Activated B cell treated with CpG ODN at 0.5 μM for 24 hours (primary cell): ENCODE data around the gene ZC3H15. TPM values are rescaled to one million over a fixed set of nuclear protein-coding genes. Genes with fewer than 3 reads are reported as not detected.
"Not testable (repeated sequence)": the region's sequence is repeated elsewhere in the genome, so short reads cannot be mapped to it uniquely, and the experiment has no call there.

Experiments used
- ATAC-seq: fragments of 200-7000 bp; cut with Tn5 transposase; one replicate; pipeline ENCODE4 v1.10.0; 2021; ENCODE audit warnings: low read depth, mild to moderate bottlenecking, moderate library complexity
- CTCF ChIA-PET: fragments of 350-600 bp; sonication (Branson Sonifier 250); formaldehyde crosslinking; loops from one replicate; lab custom pipeline; 2021; ENCODE audit warnings: antibody characterized with exemption; lab: Charles Lee
- POLR2A ChIA-PET: fragments of 350-600 bp; sonication (Branson Sonifier 250); formaldehyde crosslinking; loops from one replicate; lab custom pipeline; 2021; ENCODE audit warnings: antibody characterized with exemption; lab: Charles Lee
- DNase-seq: peaks from one replicate; pipeline ENCODE4 v3.0.0; 2022
- H3K27ac Mint-ChIP-seq: one replicate; pipeline ENCODE4 v1.8.0; 2020; ENCODE audit warnings: mixed read lengths
- H3K27me3 Mint-ChIP-seq: one replicate; pipeline ENCODE4 v1.8.0; 2021; ENCODE audit warnings: mixed read lengths
- H3K36me3 Mint-ChIP-seq: one replicate; pipeline ENCODE4 v1.8.0; 2021; ENCODE audit warnings: low read depth, mixed read lengths
- H3K4me1 Mint-ChIP-seq: one replicate; pipeline ENCODE4 v1.8.0; 2021; ENCODE audit warnings: mixed read lengths
- H3K4me3 Mint-ChIP-seq: one replicate; pipeline ENCODE4 v1.8.0; 2020; ENCODE audit warnings: mild to moderate bottlenecking, mixed read lengths
- H3K9me3 Mint-ChIP-seq: one replicate; pipeline ENCODE4 v1.8.0; 2020; ENCODE audit warnings: mixed read lengths
- CTCF ChIP-seq: fragments of 200-600 bp; IDR thresholded peaks from one replicate; pipeline ENCODE4 v1.8.0; 2022; ENCODE audit warnings: antibody characterized with exemption, mild to moderate bottlenecking
- intact Hi-C: fragments of 100-400 bp; cut with micrococcal nuclease; formaldehyde crosslinking; loops from one replicate; pipeline ENCODE4 v1.15.1; 2024
- total RNA-seq: library from RNA; stranded (reverse); gene quantifications from 2 replicates; pipeline ENCODE4 v1.2.3, GENCODE V29; 2022

The ZC3H15 gene
- total RNA-seq, 1 donor from 2014 or later = 66.4 TPM

DNA sequence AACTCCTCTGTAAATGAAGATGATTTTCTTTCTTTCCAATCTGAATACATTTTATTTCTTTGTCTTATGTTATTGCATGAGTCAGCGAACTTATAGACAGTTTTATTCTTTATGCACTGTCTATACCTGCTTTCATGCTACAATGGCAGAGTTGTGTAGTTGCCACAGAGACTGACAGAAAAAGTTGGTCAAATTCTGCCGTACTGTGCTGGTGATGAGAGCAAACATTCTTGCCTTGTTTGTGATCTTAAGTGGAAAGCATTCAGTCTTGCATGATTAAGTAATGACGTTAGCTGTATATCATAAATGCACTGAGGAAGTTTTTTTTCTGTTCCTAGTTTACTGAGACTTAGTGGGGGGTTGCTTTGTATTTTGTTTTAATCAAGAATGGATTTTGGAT is 32.9 kb downstream of the ZC3H15 start:
- Mint-ChIP-seq H3K27me3 (no peaks in the 10 kb centered on the region), H3K4me1 (no peaks in the 10 kb centered on the region), H3K4me3 (no peak overlapping the region), H3K36me3 (peaks cover 38% of the 10 kb centered on the region), H3K27ac (no peak overlapping the region), H3K9me3 (no peaks in the 10 kb centered on the region)
- ATAC-seq (no peak), DNase-seq (no peak)
- TF ChIP-seq CTCF = no peak
- intact Hi-C loops = no loop called here
- CTCF ChIA-PET = no interaction called here
- POLR2A ChIA-PET = no interaction called here

- ATAC-seq, CTCF ChIA-PET, DNase-seq, H3K27me3 Mint-ChIP-seq, H3K4me3 Mint-ChIP-seq, intact Hi-C loops, H3K27ac Mint-ChIP-seq, H3K9me3 Mint-ChIP-seq, POLR2A ChIA-PET, H3K4me1 Mint-ChIP-seq: not testable (repeated sequence)
- H3K36me3 Mint-ChIP-seq = peaks cover 30% of the 10 kb centered on the region
Measured at GRCh38 chr2:186521570-186522153, 35.6 kb downstream of the ZC3H15 start.

DNA sequence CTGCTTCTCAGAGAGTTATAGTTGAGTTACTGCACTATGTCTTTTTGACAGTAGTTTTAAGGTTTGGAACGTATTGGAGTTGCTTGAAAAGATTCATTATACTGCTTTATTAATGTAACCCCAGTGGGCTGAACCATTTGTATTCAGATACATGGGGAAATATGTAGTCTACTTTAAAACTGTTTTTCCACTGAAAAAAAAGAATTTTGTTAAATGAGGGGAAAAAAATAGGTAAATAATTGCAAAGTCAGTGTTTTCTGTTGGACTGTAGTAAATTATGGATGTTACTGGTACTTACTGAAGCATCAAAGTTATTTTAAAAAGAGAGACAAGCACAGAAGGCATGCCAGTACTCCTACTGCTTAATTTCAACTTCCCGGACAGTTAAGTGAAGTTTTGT is 36.4 kb downstream of the ZC3H15 start:
- no peak for ATAC-seq
- no peaks in the 10 kb centered on the region for H3K4me1 Mint-ChIP-seq
- intact Hi-C loops = no loop called here
- H3K27me3 Mint-ChIP-seq = no peaks in the 10 kb centered on the region
- ChIA-PET POLR2A (no interaction called here), CTCF (no interaction called here)
- no peak for TF ChIP-seq CTCF
- no peak overlapping the region for H3K27ac Mint-ChIP-seq
- no peak for DNase-seq
- no peak overlapping the region for H3K4me3 Mint-ChIP-seq
- peaks cover 27% of the 10 kb centered on the region for H3K36me3 Mint-ChIP-seq
- peaks cover 3% of the 10 kb centered on the region for H3K9me3 Mint-ChIP-seq

GRCh38 chr2:186523791-186524190 is 37.7 kb downstream of the ZC3H15 start:
- intact Hi-C loops = no loop called here
- no peak overlapping the region for H3K4me3 Mint-ChIP-seq
- no peak overlapping the region for H3K27ac Mint-ChIP-seq
- ATAC-seq (no peak), DNase-seq (no peak)
- POLR2A ChIA-PET = no interaction called here
- H3K36me3 Mint-ChIP-seq = peaks cover 20% of the 10 kb centered on the region
- CTCF ChIA-PET = interaction anchor here (1.1 kb wide), 2 partner anchors 14 to 20 kb away, joined by 3 read pairs; no protein-coding TSS in a partner anchor
- H3K27me3 Mint-ChIP-seq = no peaks in the 10 kb centered on the region
- no peak for TF ChIP-seq CTCF
- no peaks in the 10 kb centered on the region for H3K4me1 Mint-ChIP-seq
- H3K9me3 Mint-ChIP-seq = peaks cover 3% of the 10 kb centered on the region

- H3K27me3 Mint-ChIP-seq = no peaks in the 10 kb centered on the region
- POLR2A ChIA-PET = interaction anchor here (0.7 kb wide), 1 partner anchor 125 kb away, joined by 7 read pairs; no protein-coding TSS in a partner anchor
- intact Hi-C loops = no loop called here
- peaks cover 5% of the 10 kb centered on the region for H3K36me3 Mint-ChIP-seq
- peaks cover 3% of the 10 kb centered on the region for H3K9me3 Mint-ChIP-seq
- H3K4me3 Mint-ChIP-seq = no peak overlapping the region
- no peak for TF ChIP-seq CTCF
- CTCF ChIA-PET = no interaction called here
- no peak overlapping the region for H3K27ac Mint-ChIP-seq
- ATAC-seq (no peak), DNase-seq (no peak)
- H3K4me1 Mint-ChIP-seq = no peaks in the 10 kb centered on the region
Measured at GRCh38 chr2:186526281-186526680, 40.2 kb downstream of the ZC3H15 start.

DNA sequence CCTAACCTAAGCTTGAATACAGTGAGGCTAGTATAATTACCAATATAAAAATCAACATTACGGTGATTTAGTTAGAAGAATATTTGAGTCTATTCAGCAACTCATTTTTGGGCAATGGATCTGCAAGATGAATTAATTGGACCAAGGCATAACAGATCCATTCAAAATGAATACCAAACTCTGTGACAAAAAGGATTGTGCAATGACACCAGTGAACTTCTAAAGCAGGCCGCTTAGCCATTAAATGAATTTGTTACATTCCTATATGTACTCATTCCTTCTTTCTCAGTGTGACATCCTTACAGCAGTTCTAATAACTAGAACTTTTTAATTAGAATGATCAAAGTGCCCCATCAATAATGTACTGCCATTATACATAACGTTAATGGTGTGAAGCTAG is 44.3 kb downstream of the ZC3H15 start:
- ATAC-seq (no peak), DNase-seq (no peak)
- intact Hi-C loops = no loop called here
- Mint-ChIP-seq H3K27ac (no peak overlapping the region), H3K4me1 (no peaks in the 10 kb centered on the region), H3K27me3 (no peaks in the 10 kb centered on the region), H3K36me3 (no peaks in the 10 kb centered on the region), H3K4me3 (no peak overlapping the region), H3K9me3 (peaks cover 3% of the 10 kb centered on the region)
- POLR2A ChIA-PET = no interaction called here
- CTCF ChIA-PET = no interaction called here
- no peak for TF ChIP-seq CTCF
